Adrenal gland (tissue), 12 donors: Measurements from ENCODE around the gene HTRA3. TPM values are rescaled to one million over a fixed set of nuclear protein-coding genes. Genes with fewer than 3 reads are reported as not detected.

Source experiments
- DNase-seq, 7 donors: peaks; one replicate each; pipeline ENCODE4 v3.0.0-alpha.2; 2019 to 2020
- H3K27ac ChIP-seq, 5 donors: fragments of 200-600 bp; sonication (generic) in 4 of 5; 1 replicate in 3 of 5; 2 replicates in 2 of 5; pipeline versions ENCODE4 v1.5.1 to v1.8.0; 2016 to 2020; ENCODE audit warnings: mild to moderate bottlenecking in 1 of 5
- H3K27me3 ChIP-seq: fragments of 200-600 bp; 2 replicates; pipeline ENCODE4 v1.8.0; 2021
- H3K36me3 ChIP-seq, 2 donors: fragments of 200-600 bp; replicated peaks in 1 of 2; 1 replicate in 1 of 2; 2 replicates in 1 of 2; pipeline versions ENCODE4 v1.5.1 to v1.8.0; 2018 to 2022
- H3K4me1 ChIP-seq, 2 donors: fragments of 200-600 bp; replicated peaks in 1 of 2; 1 replicate in 1 of 2; 2 replicates in 1 of 2; pipeline versions ENCODE4 v1.5.1 to v1.8.0; 2018 to 2021
- H3K4me3 ChIP-seq, 4 donors: fragments of 200-600 bp; sonication (generic) in 3 of 4; one replicate each; pipeline ENCODE4 v1.5.1; 2016 to 2018
- H3K9me3 ChIP-seq, 3 donors: fragments of 200-600 bp; sonication (generic) in 1 of 3; replicated peaks in 1 of 3; 1 replicate in 2 of 3; 2 replicates in 1 of 3; pipeline versions ENCODE4 v1.5.1 to v1.8.0; 2016 to 2021
- CTCF ChIP-seq, 6 experiments: fragments of 450-650 bp in 4 of 6; fragments of 200-600 bp in 2 of 6; sonication (generic) in 1 of 6; IDR thresholded peaks; 1 replicate in 5 of 6; 2 replicates in 1 of 6; pipeline versions ENCODE4 v1.5.1 to v1.8.0; 2016 to 2021; ENCODE audit warnings: antibody characterized with exemption in 6 of 6, mild to moderate bottlenecking in 2 of 6, moderate library complexity in 1 of 6
- POLR2A ChIP-seq, 2 donors: fragments of 450-650 bp; IDR thresholded peaks; one replicate each; pipeline ENCODE4 v1.6.1; 2017; ENCODE audit warnings: antibody characterized with exemption in 2 of 2, mild to moderate bottlenecking in 2 of 2, moderate library complexity in 1 of 2
- WGBS, 4 donors: extraction: QIAGEN DNeasy Blood & Tissue Kit in 2 of 4; methylation state at CpG; one replicate each; pipeline versions ENCODE4 v1.1.5 to v1.1.7; 2013 to 2017; 5-methylcytosine and 5-hydroxymethylcytosine counted together
- intact Hi-C, 2 donors: fragments of 100-400 bp; cut with DNase I; formaldehyde crosslinking; loops; one replicate each; pipeline versions ENCODE4 v1.14.1 to v1.15.0; 2022 to 2023
- polyA plus RNA-seq, 3 donors: library from polyadenylated mRNA; stranded (reverse); fragments of 200-250 nt in 2 of 3; fragments of 350-450 nt in 1 of 3; fragmentation: Illumina TruSeq in 1 of 3; extraction: RNeasy Lipid Tissue Mini Kit (QIAGEN cat#74804) in 1 of 3; gene quantifications; one replicate each; pipeline ENCODE4 v1.2.3, GENCODE V29; 2013 to 2014
- total RNA-seq, 9 donors: library from RNA; depleted of rRNA in 4 of 9; stranded (reverse); fragments of >200 nt in 4 of 9; fragments of 120-200 nt in 1 of 9; fragmentation: NEBNext Ultra II Directional in 1 of 9; extraction: Animal tissue kit (Norgen Biotek cat#: 25700) in 1 of 9; gene quantifications; one replicate each; pipeline versions ENCODE4 v1.1.0 to v1.2.4, GENCODE V29; 2013 to 2023
- donor health status: healthy with polysubstance abuse.
- donor health status: Bipolar disorder and iron deficiency.
- donor health status: DM: yes; HTN: yes; CAD: no.
- donor health status: DM: no; HTN: no; CAD: no.
- donor health status: DM: no; HTN: no; CAD: no.
- donor health status: DM: yes; HTN: yes; CAD: no.

HTRA3 gene
- total and polyA plus RNA-seq, 12 donors, result 1.6 to 14.0 (median 4.2) TPM

- no peak overlapping the region for H3K27ac ChIP-seq
Observed at GRCh38 chr4:8285143-8285975, 15.8 kb downstream of the HTRA3 start.

DNA sequence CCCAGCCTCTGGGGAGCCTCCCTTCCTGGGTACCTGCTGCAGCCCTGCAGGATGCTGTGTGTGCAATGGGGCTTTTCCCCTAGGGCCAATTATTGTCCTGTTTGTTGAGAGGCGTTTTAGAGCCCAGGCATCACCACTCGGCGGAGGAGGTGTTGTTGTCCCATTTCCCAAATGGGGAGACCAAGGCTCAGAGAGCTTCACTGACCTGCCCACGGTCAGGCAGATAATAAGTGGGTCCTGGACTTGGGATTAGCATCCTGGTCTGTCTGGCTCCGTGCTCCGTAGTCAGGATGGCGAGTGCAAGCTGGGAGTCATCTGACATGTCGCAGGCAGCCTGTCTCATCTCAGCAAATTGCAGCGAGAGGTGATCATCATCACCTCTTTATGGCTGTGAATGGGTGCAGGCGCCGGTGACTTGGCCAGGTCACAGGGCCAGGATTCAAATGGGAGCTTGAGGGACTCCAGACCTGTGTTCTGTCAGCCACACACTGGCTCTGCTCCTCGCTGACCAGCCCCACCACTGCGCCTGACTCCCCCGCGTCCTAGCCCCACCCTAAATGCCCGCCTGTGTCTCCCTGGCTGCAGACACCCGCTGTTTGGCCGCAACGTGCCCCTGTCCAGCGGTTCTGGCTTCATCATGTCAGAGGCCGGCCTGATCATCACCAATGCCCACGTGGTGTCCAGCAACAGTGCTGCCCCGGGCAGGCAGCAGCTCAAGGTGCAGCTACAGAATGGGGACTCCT is 16.6 kb downstream of the HTRA3 start:
- intact Hi-C loops, result no loop called here

More at GRCh38 chr4:8285143-8285975, 15.8 kb downstream of the HTRA3 start:
- H3K9me3 ChIP-seq, result no peaks in the 10 kb centered on the region
- intact Hi-C loops, result no loop called here
- no peaks in the 10 kb centered on the region for H3K36me3 ChIP-seq
- H3K27me3 ChIP-seq, result no peaks in the 10 kb centered on the region
- WGBS, 4 donors, result 70 to 77% (median 77%) methylated on average over 14 to 16 of the region's 16 CpGs
- DNase-seq, result no peak
- no peak overlapping the region for H3K4me3 ChIP-seq
- H3K4me1 ChIP-seq, result no peaks in the 10 kb centered on the region
- TF ChIP-seq CTCF (IDR thresholded peaks at IDR 0.05) (no peak), POLR2A (IDR thresholded peaks at IDR 0.05) (no peak)

GRCh38 chr4:8286719-8287342 is 17.3 kb downstream of the HTRA3 start:
- H3K36me3 ChIP-seq, result no peaks in the 10 kb centered on the region

More for the DNA sequence above, 16.6 kb downstream of the HTRA3 start:
- Histone ChIP-seq H3K4me1 (no peaks in the 10 kb centered on the region), H3K27ac (no peak overlapping the region), H3K36me3 (no peaks in the 10 kb centered on the region), H3K27me3 (no peaks in the 10 kb centered on the region), H3K4me3 (no peak overlapping the region), H3K9me3 (no peaks in the 10 kb centered on the region)
- WGBS, 4 donors, result 78 to 89% (median 85%) methylated on average over 16 to 23 of the region's 23 CpGs
- TF ChIP-seq CTCF (IDR thresholded peaks at IDR 0.05), result no peak
- no peak for TF ChIP-seq POLR2A (IDR thresholded peaks at IDR 0.05)
- no peak for DNase-seq

More at GRCh38 chr4:8286719-8287342, 17.3 kb downstream of the HTRA3 start:
- TF ChIP-seq POLR2A (IDR thresholded peaks at IDR 0.05) (no peak), CTCF (IDR thresholded peaks at IDR 0.05) (no peak)
- intact Hi-C loops, result no loop called here
- 86 to 89% (median 87%) methylated on average over 5 to 15 of the region's 15 CpGs for WGBS, 4 donors
- no peak overlapping the region for H3K27ac ChIP-seq
- no peaks in the 10 kb centered on the region for H3K9me3 ChIP-seq
- H3K27me3 ChIP-seq, result no peaks in the 10 kb centered on the region
- no peak overlapping the region for H3K4me3 ChIP-seq
- no peaks in the 10 kb centered on the region for H3K4me1 ChIP-seq
- no peak for DNase-seq
